ENCODE measurements around the gene MAL. TPM values are rescaled to one million over a fixed set of nuclear protein-coding genes. Genes with fewer than 3 reads are reported as not detected.

The MAL gene
- total and polyA plus RNA-seq, 2 of the 8 experiments (the other 6 are each of a cell fraction or from before 2014, with no cell fraction given), result not detected

DNA sequence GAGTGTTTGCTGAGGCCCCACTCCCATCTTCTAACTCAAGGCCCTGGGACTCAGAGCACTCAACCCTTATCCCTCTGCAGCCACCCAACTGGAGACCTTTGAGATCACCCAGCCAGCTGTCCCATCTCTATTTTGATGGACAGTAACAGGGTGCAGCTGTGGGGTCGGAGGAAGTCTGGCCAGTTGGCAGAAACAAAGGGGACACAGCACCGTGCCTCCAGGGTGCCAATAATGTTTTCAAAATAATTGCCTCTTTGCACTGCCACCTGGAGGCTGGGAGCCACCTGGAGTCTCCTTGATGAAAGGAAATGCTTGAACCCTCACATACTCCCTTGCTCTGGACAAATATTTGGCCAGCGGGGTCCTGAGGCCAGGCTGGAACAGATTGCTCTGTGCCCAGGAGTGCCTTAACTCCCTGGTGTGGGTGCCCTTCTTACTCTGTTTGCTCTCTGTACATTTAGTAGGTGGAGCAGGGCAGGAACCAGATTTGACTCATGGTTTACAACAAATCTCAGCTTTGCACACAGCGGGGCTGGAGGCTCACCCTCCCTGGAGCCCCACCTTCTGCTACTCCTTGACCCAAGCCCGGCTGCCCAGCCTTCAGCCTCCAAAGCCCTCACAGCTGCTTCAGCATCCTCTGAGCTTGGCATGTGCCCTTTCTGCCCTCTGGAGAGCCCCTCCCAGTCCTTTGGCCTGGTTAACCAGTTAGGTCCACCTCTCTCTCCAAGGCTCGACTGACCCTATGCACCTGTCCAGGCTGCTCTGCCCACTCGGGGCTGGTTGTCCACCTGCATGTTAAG is 17.2 kb downstream of the MAL start:
- Histone ChIP-seq H3K4ac (replicated peaks; ENCODE audit: insufficient read length, low read depth, low read length) (no peak overlapping the region), H2AK5ac (ENCODE audit: low read depth, low read length) (no peak overlapping the region), H3K23me2 (ENCODE audit: low read depth, low read length) (0 out of 2 replicates have a peak, but pooled peaks cover 2% of the 10 kb centered on the region), H3K27me3 (replicated peaks in 1 of 4; ENCODE audit: control insufficient read depth in 3 of 4, extremely low read depth in 1 of 4, insufficient read depth in 3 of 4, low read length in 3 of 4) (no peaks in the 10 kb centered on the region), H2BK120ac (replicated peaks; ENCODE audit: low read depth, low read length) (no peak overlapping the region), H2AFZ (ENCODE audit: low read length) (no peak overlapping the region), H3K4me3 (ENCODE audit: extremely low read depth in 1 of 4, insufficient read depth in 2 of 4, low read depth in 3 of 4, low read length in 4 of 4) (no peak overlapping the region), H3K79me1 (ENCODE audit: low read depth, low read length) (no peaks in the 10 kb centered on the region; the same call in 1 of the 2 replicates), H3K14ac (ENCODE audit: insufficient read length) (no peak overlapping the region), H3K9me3 (ENCODE audit: insufficient read depth in 2 of 2, low read depth in 1 of 2, low read length in 1 of 2) (peaks cover 85 to 93% of the 10 kb centered on the region in 2 experiments), H2BK15ac (ENCODE audit: low read length) (no peak overlapping the region), H3K56ac (replicated peaks; ENCODE audit: insufficient read length, low read depth, low read length) (no peak overlapping the region), H4K20me1 (replicated peaks in 1 of 2; ENCODE audit: control insufficient read depth in 1 of 2, insufficient read depth in 2 of 2, low read length in 2 of 2) (no peaks in the 10 kb centered on the region), H2BK5ac (ENCODE audit: low read depth, low read length) (no peak overlapping the region), H4K8ac (ENCODE audit: extremely low read depth, insufficient read depth, low read length) (peak overlapping the region; percentile 63), H3K36me3 (ENCODE audit: control insufficient read depth in 2 of 4, insufficient read depth in 4 of 4, low read length in 3 of 4) (no peaks in the 10 kb centered on the region), H3K9ac (replicated peaks in 1 of 4; ENCODE audit: extremely low read depth in 1 of 4, low read depth in 3 of 4, low read length in 3 of 4) (no peak overlapping the region), H2BK12ac (ENCODE audit: low read depth, low read length) (no peak overlapping the region), H3K4me2 (ENCODE audit: insufficient read depth in 1 of 2, low read depth in 2 of 2, low read length in 2 of 2) (no peak overlapping the region), H3K79me2 (ENCODE audit: control insufficient read depth in 1 of 2, insufficient read depth in 2 of 2, low read length in 2 of 2) (no peaks in the 10 kb centered on the region), H3K18ac (ENCODE audit: extremely low read depth, low read length) (no peak overlapping the region), H2BK20ac (ENCODE audit: low read length) (no peak overlapping the region), H4K91ac (replicated peaks; ENCODE audit: insufficient read length, low read length) (no peak overlapping the region), H3K27ac (ENCODE audit: low read depth, low read length) (no peak overlapping the region), H3K4me1 (replicated peaks in 1 of 4; ENCODE audit: control insufficient read depth in 3 of 4, insufficient read depth in 4 of 4, low read length in 3 of 4) (no peaks in the 10 kb centered on the region; a peak in 1 of 7 replicates), H3K23ac (ENCODE audit: insufficient read length) (no peak overlapping the region), H4K5ac (ENCODE audit: insufficient read length, low read depth, low read length) (no peak overlapping the region)
- FAIRE-seq, result no peak
- WGBS, 2 experiments (ENCODE audit: extremely low coverage in 1 of 2, insufficient coverage in 1 of 2, insufficient read length in 1 of 2, insufficient replicate concordance in 2 of 2, low coverage in 1 of 2, low lambda C conversion rate in 2 of 2, missing lambda C conversion rate in 1 of 2), result 78% methylated on average over 7 of the region's 7 CpGs; no CpG with 5 or more reads in 1 of the 2 experiments
- POLR2A ChIA-PET (ENCODE audit: partially characterized antibody), result no interaction called here
- CTCF ChIA-PET (ENCODE audit: partially characterized antibody), result no interaction called here
- no peak for DNase-seq (ENCODE audit: low read depth in 1 of 2, low spot score in 2 of 2)
- TF ChIP-seq KDM1A (IDR thresholded peaks at IDR 0.05; ENCODE audit: borderline replicate concordance, low read length), result no peak
- TF ChIP-seq RAD21 (IDR thresholded peaks at IDR 0.05 in 1 of 2, conservative IDR thresholded peaks at IDR 0.05 in 1 of 2; ENCODE audit: low read depth in 2 of 2, low read length in 2 of 2), result no peak
- TF ChIP-seq, protein P1, sequence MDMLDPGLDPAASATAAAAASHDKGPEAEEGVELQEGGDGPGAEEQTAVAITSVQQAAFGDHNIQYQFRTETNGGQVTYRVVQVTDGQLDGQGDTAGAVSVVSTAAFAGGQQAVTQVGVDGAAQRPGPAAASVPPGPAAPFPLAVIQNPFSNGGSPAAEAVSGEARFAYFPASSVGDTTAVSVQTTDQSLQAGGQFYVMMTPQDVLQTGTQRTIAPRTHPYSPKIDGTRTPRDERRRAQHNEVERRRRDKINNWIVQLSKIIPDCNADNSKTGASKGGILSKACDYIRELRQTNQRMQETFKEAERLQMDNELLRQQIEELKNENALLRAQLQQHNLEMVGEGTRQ (IDR thresholded peaks at IDR 0.05; ENCODE audit: low read length), result no peak
- no peak for TF ChIP-seq CHD2 (IDR thresholded peaks at IDR 0.05; ENCODE audit: low read length)
- TF ChIP-seq, protein P2, sequence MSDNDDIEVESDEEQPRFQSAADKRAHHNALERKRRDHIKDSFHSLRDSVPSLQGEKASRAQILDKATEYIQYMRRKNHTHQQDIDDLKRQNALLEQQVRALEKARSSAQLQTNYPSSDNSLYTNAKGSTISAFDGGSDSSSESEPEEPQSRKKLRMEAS (IDR thresholded peaks at IDR 0.05), result no peak
- no peak for TF ChIP-seq CEBPB (IDR thresholded peaks at IDR 0.05; ENCODE audit: low read depth, low read length)

All from H1 (cell line).